Osteocyte (in vitro differentiated cells): ENCODE data around the gene GREB1. TPM values are rescaled to one million over a fixed set of nuclear protein-coding genes. Genes with fewer than 3 reads are reported as not detected.

Experiments
- DNase-seq: peaks from one replicate; pipeline ENCODE4 v3.0.0; 2021; ENCODE audit warnings: mixed read lengths; ENCODE audit not compliant: unreplicated experiment; ENCODE audit errors: extremely low spot score
- H3K27ac Mint-ChIP-seq: one replicate; pipeline ENCODE4 v1.8.0; 2021; ENCODE audit warnings: mild to moderate bottlenecking, mixed read lengths; ENCODE audit not compliant: unreplicated experiment
- H3K27me3 Mint-ChIP-seq: one replicate; pipeline ENCODE4 v1.8.0; 2021; ENCODE audit warnings: mixed read lengths; ENCODE audit not compliant: unreplicated experiment
- H3K36me3 Mint-ChIP-seq: one replicate; pipeline ENCODE4 v1.8.0; 2021; ENCODE audit warnings: mixed read lengths; ENCODE audit not compliant: unreplicated experiment
- H3K4me1 Mint-ChIP-seq: one replicate; pipeline ENCODE4 v1.8.0; 2021; ENCODE audit warnings: mixed read lengths; ENCODE audit not compliant: unreplicated experiment
- H3K4me3 Mint-ChIP-seq: one replicate; pipeline ENCODE4 v1.8.0; 2021; ENCODE audit warnings: mild to moderate bottlenecking, moderate library complexity, mixed read lengths; ENCODE audit not compliant: unreplicated experiment
- H3K9me3 Mint-ChIP-seq: one replicate; pipeline ENCODE4 v1.8.0; 2021; ENCODE audit warnings: mixed read lengths; ENCODE audit not compliant: unreplicated experiment
- CTCF ChIP-seq: fragments of 200-600 bp; sonication (generic); IDR thresholded peaks from 2 replicates; pipeline ENCODE4 v1.5.0; 2021; ENCODE audit warnings: antibody characterized with exemption, mild to moderate bottlenecking, moderate library complexity
- total RNA-seq: library from RNA; stranded (reverse); gene quantifications from 2 replicates; pipeline ENCODE4 v1.2.1, GENCODE V29; 2021

GREB1 gene
- total RNA-seq, 1 donor from 2014 or later = 0.54 TPM

- DNase-seq = no peak
- TF ChIP-seq CTCF = no peak
- no peaks in the 10 kb centered on the region for H3K36me3 Mint-ChIP-seq
- H3K9me3 Mint-ChIP-seq = no peaks in the 10 kb centered on the region
- no peak overlapping the region for H3K27ac Mint-ChIP-seq
- no peak overlapping the region for H3K4me3 Mint-ChIP-seq
- no peaks in the 10 kb centered on the region for H3K4me1 Mint-ChIP-seq
- peaks cover 22% of the 10 kb centered on the region for H3K27me3 Mint-ChIP-seq
Observed at GRCh38 chr2:11562011-11562410, 28.2 kb downstream of the GREB1 start.

- no peaks in the 10 kb centered on the region for H3K9me3 Mint-ChIP-seq
- H3K27ac Mint-ChIP-seq = no peak overlapping the region
- no peaks in the 10 kb centered on the region for H3K4me1 Mint-ChIP-seq
- TF ChIP-seq CTCF = no peak
- DNase-seq = no peak
- no peaks in the 10 kb centered on the region for H3K36me3 Mint-ChIP-seq
- H3K4me3 Mint-ChIP-seq = no peak overlapping the region
- peaks cover 18% of the 10 kb centered on the region for H3K27me3 Mint-ChIP-seq
Observed at GRCh38 chr2:11562476-11562875, 28.6 kb downstream of the GREB1 start.

- H3K27ac Mint-ChIP-seq = no peak overlapping the region
- no peaks in the 10 kb centered on the region for H3K4me1 Mint-ChIP-seq
- TF ChIP-seq CTCF = no peak
- DNase-seq = no peak
- H3K27me3 Mint-ChIP-seq = peaks cover 13% of the 10 kb centered on the region
- H3K36me3 Mint-ChIP-seq = no peaks in the 10 kb centered on the region
- H3K9me3 Mint-ChIP-seq = no peaks in the 10 kb centered on the region
- H3K4me3 Mint-ChIP-seq = no peak overlapping the region
Observed at GRCh38 chr2:11563784-11564666, 30.2 kb downstream of the GREB1 start.

- no peak for TF ChIP-seq CTCF
- no peak overlapping the region for H3K27ac Mint-ChIP-seq
Observed at GRCh38 chr2:11564816-11565567, 31.1 kb downstream of the GREB1 start.

GRCh38 chr2:11566383-11566782, 32.5 kb downstream of the GREB1 start:
- H3K36me3 Mint-ChIP-seq = no peaks in the 10 kb centered on the region
- H3K4me3 Mint-ChIP-seq = no peak overlapping the region

More at GRCh38 chr2:11564816-11565567, 31.1 kb downstream of the GREB1 start:
- Mint-ChIP-seq H3K4me3 (no peak overlapping the region), H3K9me3 (no peaks in the 10 kb centered on the region), H3K27me3 (peaks cover 14% of the 10 kb centered on the region), H3K4me1 (no peaks in the 10 kb centered on the region), H3K36me3 (no peaks in the 10 kb centered on the region)
- no peak for DNase-seq

More at GRCh38 chr2:11566383-11566782, 32.5 kb downstream of the GREB1 start:
- Mint-ChIP-seq H3K9me3 (no peaks in the 10 kb centered on the region), H3K27me3 (peaks cover 18% of the 10 kb centered on the region), H3K4me1 (no peaks in the 10 kb centered on the region), H3K27ac (no peak overlapping the region)
- no peak for TF ChIP-seq CTCF
- DNase-seq = no peak
